ENCODE results near the gene ARHGAP31. TPM values are rescaled to one million over a fixed set of nuclear protein-coding genes. Genes with fewer than 3 reads are reported as not detected.

The ARHGAP31 gene
- total RNA-seq, 1 donor from 2014 or later, result 114 TPM

DNA sequence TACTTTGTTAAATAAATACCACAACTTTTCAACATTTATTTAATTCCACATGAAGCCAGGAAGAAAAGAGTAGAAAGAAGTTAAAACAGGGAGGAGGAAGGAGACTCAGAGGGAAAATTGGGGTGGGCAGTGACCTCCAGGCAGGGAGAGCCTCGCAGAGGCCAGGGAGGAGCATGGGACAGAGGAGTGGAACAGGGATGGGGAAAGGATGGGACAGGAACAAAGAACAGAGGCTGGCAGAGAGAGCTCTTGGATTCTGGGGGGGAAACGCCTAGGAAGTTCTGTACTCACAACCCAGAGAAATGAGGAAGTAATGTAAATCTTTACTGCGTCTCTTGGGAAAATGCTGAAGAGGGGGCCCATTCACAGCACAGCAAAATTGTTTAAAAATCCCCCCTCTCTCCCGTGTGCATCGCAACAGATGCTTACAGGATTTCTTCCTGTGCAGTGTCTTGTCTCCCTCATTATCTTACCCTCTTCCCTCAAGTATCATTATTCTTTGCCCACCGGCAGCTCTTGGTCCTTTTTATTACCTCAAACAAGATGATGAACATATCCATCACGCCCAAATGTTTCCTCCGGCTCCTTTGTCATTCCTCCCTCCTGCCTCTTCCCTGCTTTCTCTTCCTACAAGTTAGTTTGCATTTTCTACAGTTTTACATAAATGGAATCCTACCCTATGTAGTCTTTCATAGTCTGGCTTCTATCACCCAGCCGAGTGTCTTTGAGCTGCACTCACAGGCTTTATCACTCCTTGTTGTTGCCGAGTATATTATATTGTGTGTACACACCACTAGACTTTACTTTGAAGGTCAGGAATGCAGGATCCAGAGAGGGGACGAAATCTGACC lies 65.5 kb downstream of the ARHGAP31 start:
- H3K27ac Mint-ChIP-seq (ENCODE audit: unreplicated experiment), result peak overlapping the region; percentile 84
- H3K4me1 Mint-ChIP-seq (ENCODE audit: unreplicated experiment), result peaks cover 33% of the 10 kb centered on the region
- no peak for DNase-seq (ENCODE audit: low spot score)
- H3K9me3 Mint-ChIP-seq (ENCODE audit: unreplicated experiment), result no peaks in the 10 kb centered on the region
- H3K36me3 Mint-ChIP-seq (ENCODE audit: low read depth, unreplicated experiment), result peaks cover 4% of the 10 kb centered on the region
- TF ChIP-seq, protein P1, sequence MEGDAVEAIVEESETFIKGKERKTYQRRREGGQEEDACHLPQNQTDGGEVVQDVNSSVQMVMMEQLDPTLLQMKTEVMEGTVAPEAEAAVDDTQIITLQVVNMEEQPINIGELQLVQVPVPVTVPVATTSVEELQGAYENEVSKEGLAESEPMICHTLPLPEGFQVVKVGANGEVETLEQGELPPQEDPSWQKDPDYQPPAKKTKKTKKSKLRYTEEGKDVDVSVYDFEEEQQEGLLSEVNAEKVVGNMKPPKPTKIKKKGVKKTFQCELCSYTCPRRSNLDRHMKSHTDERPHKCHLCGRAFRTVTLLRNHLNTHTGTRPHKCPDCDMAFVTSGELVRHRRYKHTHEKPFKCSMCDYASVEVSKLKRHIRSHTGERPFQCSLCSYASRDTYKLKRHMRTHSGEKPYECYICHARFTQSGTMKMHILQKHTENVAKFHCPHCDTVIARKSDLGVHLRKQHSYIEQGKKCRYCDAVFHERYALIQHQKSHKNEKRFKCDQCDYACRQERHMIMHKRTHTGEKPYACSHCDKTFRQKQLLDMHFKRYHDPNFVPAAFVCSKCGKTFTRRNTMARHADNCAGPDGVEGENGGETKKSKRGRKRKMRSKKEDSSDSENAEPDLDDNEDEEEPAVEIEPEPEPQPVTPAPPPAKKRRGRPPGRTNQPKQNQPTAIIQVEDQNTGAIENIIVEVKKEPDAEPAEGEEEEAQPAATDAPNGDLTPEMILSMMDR (IDR thresholded peaks at IDR 0.05; ENCODE audit: unreplicated experiment), result no peak
- H3K27me3 Mint-ChIP-seq (ENCODE audit: unreplicated experiment), result peaks cover 5% of the 10 kb centered on the region
- H3K4me3 Mint-ChIP-seq (ENCODE audit: unreplicated experiment), result no peak overlapping the region

DNA sequence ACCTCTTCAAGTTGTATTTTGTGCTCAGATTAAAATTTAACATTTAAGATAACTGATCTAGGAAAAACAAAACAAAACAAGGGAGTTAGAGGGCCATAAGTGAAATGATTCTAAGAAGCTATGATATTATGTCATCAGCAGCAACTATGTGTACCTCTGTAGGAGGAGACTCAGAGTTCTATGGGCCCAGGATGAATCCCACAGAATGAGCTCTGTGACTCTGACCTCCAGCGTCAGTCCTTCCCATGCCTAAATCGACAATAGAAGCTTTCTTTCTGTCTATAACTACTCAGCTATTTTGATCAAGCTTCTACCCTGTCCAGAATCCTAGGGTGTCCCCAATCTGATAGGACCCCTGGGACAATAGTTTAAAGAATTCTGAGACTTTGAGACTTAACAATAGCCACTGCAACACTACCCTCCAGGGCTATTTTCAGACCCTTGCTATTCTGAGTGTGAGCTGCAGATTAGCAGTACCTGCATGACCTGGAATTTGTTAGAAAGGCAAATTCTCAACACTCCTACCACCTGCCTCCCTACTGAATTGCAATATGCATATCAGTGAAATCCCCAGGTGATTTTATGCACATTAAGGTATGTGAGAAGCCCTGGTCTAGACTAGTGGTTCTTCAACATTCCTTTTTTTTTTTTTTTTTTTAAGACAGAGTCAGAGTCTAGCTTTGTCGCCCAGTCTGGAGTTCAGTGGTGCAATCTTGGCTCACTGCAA lies 66.7 kb downstream of the ARHGAP31 start:
- Mint-ChIP-seq H3K36me3 (ENCODE audit: low read depth, unreplicated experiment) (peaks cover 4% of the 10 kb centered on the region), H3K4me3 (ENCODE audit: unreplicated experiment) (no peak overlapping the region), H3K4me1 (ENCODE audit: unreplicated experiment) (peaks cover 33% of the 10 kb centered on the region), H3K27ac (ENCODE audit: unreplicated experiment) (peak overlapping the region; percentile 5), H3K27me3 (ENCODE audit: unreplicated experiment) (peaks cover 5% of the 10 kb centered on the region), H3K9me3 (ENCODE audit: unreplicated experiment) (no peaks in the 10 kb centered on the region)
- no peak for DNase-seq (ENCODE audit: low spot score)
- TF ChIP-seq, protein P1 (IDR thresholded peaks at IDR 0.05; ENCODE audit: unreplicated experiment), result no peak

DNA sequence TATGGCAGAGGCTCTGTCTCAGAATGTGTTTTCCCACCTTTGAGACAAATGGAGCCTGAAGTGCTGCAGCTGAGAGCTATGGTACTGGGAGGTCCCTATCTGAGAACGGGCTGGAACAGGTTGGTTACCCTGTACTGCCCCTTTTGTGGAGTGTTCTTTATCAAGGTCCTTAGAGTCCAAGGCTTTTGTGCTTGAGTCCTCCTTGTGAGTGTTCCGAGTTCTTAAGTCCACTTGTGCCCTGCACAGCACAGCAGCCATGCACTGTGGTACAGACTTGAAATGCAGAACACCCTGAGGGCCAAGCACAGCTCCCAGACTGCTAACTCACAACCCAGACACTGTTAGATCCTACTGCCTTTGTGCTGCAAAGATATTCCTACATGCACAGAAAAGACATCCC lies 67.8 kb downstream of the ARHGAP31 start:
- peaks cover 29% of the 10 kb centered on the region for H3K4me1 Mint-ChIP-seq (ENCODE audit: unreplicated experiment)

GRCh38 chr3:119362940-119363725 lies 69.0 kb downstream of the ARHGAP31 start:
- peaks cover 23% of the 10 kb centered on the region for H3K4me1 Mint-ChIP-seq (ENCODE audit: unreplicated experiment)
- no peak overlapping the region for H3K4me3 Mint-ChIP-seq (ENCODE audit: unreplicated experiment)
- no peaks in the 10 kb centered on the region for H3K9me3 Mint-ChIP-seq (ENCODE audit: unreplicated experiment)
- TF ChIP-seq, protein P1 (IDR thresholded peaks at IDR 0.05; ENCODE audit: unreplicated experiment), result no peak
- H3K36me3 Mint-ChIP-seq (ENCODE audit: low read depth, unreplicated experiment), result peaks cover 7% of the 10 kb centered on the region
- no peak overlapping the region for H3K27ac Mint-ChIP-seq (ENCODE audit: unreplicated experiment)
- peaks cover 5% of the 10 kb centered on the region for H3K27me3 Mint-ChIP-seq (ENCODE audit: unreplicated experiment)
- DNase-seq (ENCODE audit: low spot score), result no peak

More for the DNA sequence above, 67.8 kb downstream of the ARHGAP31 start:
- DNase-seq (ENCODE audit: low spot score), result no peak
- H3K27me3 Mint-ChIP-seq (ENCODE audit: unreplicated experiment), result peaks cover 5% of the 10 kb centered on the region
- peaks cover 4% of the 10 kb centered on the region for H3K36me3 Mint-ChIP-seq (ENCODE audit: low read depth, unreplicated experiment)
- no peaks in the 10 kb centered on the region for H3K9me3 Mint-ChIP-seq (ENCODE audit: unreplicated experiment)
- no peak overlapping the region for H3K27ac Mint-ChIP-seq (ENCODE audit: unreplicated experiment)
- TF ChIP-seq, protein P1 (IDR thresholded peaks at IDR 0.05; ENCODE audit: unreplicated experiment), result no peak
- no peak overlapping the region for H3K4me3 Mint-ChIP-seq (ENCODE audit: unreplicated experiment)

Data from endothelial cell (in vitro differentiated cells).